K562 (cell line): ENCODE results near the gene C4orf50. TPM values are rescaled to one million over a fixed set of nuclear protein-coding genes. Genes with fewer than 3 reads are reported as not detected.

Source experiments
- ATAC-seq: fragments of 200-7000 bp; cut with Tn5 transposase; 3 replicates; pipeline ENCODE4 v1.9.1; 2020; ENCODE audit warnings: moderate library complexity
- BruUV-seq: library from RNA; stranded (reverse); fragments of 400-500 nt; replicated peaks from 2 replicates; lab custom pipeline; 2021; lab: Mats Ljungman, UMichigan
- CTCF ChIA-PET: fragments of 300-600 bp; formaldehyde crosslinking; extraction: SDS; loops from one replicate; lab custom pipeline; 2021; ENCODE audit warnings: low intra/inter-chr PET ratio; lab: Yijun Ruan, JAX
- POLR2A ChIA-PET: fragments of 300-600, 350-650 bp; sonication (Branson Sonifier 250); formaldehyde crosslinking; extraction: SDS; loops from one replicate; lab custom pipeline; 2021; ENCODE audit warnings: antibody characterized with exemption, inconsistent platforms; lab: Yijun Ruan, JAX
- DNase-seq, 4 experiments: peaks; one replicate each; pipeline versions ENCODE4 v3.0.0 to v3.0.0-alpha.2; 2011 to 2018; ENCODE audit warnings: low spot score in 3 of 4, mixed read lengths in 3 of 4; ENCODE audit errors: extremely low read depth in 1 of 4
- FAIRE-seq: peaks from 2 replicates; lab custom pipeline; 2011; peaks lifted over from hg19 to GRCh38; lab: Jason Lieb, UNC
- H2AFZ ChIP-seq: 2 replicates; pipeline ENCODE4 v1.6.0; 2011; ENCODE audit warnings: low read depth, low read length, control low read depth, inconsistent platforms
- H3K27ac ChIP-seq: fragments of 200-600 bp; 3 replicates; pipeline ENCODE4 v1.8.0; 2011; ENCODE audit warnings: low read depth, mild to moderate bottlenecking, control low read depth, inconsistent platforms, low read length, moderate library complexity, mixed read lengths; ENCODE audit errors: extremely low read depth
- H3K27me3 ChIP-seq, 2 experiments: fragments of 300-600 bp in 1 of 2; 2 replicates in 1 of 2; 3 replicates in 1 of 2; pipeline versions ENCODE4 v1.6.0 to v1.8.0; 2011; ENCODE audit warnings: inconsistent platforms in 2 of 2, low read length in 2 of 2, mild to moderate bottlenecking in 1 of 2, mixed read lengths in 1 of 2, moderate library complexity in 1 of 2; ENCODE audit not compliant: control insufficient read depth in 2 of 2, insufficient read depth in 2 of 2
- H3K36me3 ChIP-seq: fragments of 300-600 bp; 3 replicates; pipeline ENCODE4 v1.8.0; 2011; ENCODE audit warnings: mild to moderate bottlenecking, low read length, inconsistent platforms; ENCODE audit not compliant: control insufficient read depth, insufficient read depth
- H3K4me1 ChIP-seq, 2 experiments: fragments of 200-600 bp in 1 of 2; replicated peaks in 1 of 2; 2 replicates in 1 of 2; 3 replicates in 1 of 2; pipeline versions ENCODE4 v1.5.1 to v1.8.0; 2011; ENCODE audit warnings: inconsistent platforms in 2 of 2, low read length in 2 of 2, mild to moderate bottlenecking in 1 of 2, mixed read lengths in 1 of 2, moderate library complexity in 1 of 2; ENCODE audit not compliant: control insufficient read depth in 2 of 2, insufficient read depth in 2 of 2
- H3K4me2 ChIP-seq: 2 replicates; pipeline ENCODE4 v1.6.1; 2011; ENCODE audit warnings: low read length, control low read depth, inconsistent platforms, mixed read lengths; ENCODE audit not compliant: insufficient read depth
- H3K4me3 ChIP-seq: fragments of 200-600 bp; sonication (generic), shearing (Covaris generic); 2 replicates; pipeline ENCODE4 v1.5.1; 2016; ENCODE audit warnings: control low read depth, inconsistent platforms
- H3K79me2 ChIP-seq: fragments of 200-600 bp; 3 replicates; pipeline ENCODE4 v1.8.0; 2011; ENCODE audit warnings: low read length, inconsistent platforms; ENCODE audit not compliant: control insufficient read depth, insufficient read depth
- H3K9ac ChIP-seq, 2 experiments: 2 replicates each; pipeline versions ENCODE4 v1.6.0 to v1.6.1; 2011; ENCODE audit warnings: low read depth in 2 of 2, low read length in 2 of 2, control low read depth in 1 of 2, inconsistent platforms in 1 of 2, mild to moderate bottlenecking in 1 of 2, mixed read lengths in 1 of 2; ENCODE audit not compliant: insufficient read depth in 1 of 2
- H3K9me1 ChIP-seq: one replicate; pipeline ENCODE4 v1.6.0; 2011; ENCODE audit warnings: inconsistent platforms, mild to moderate bottlenecking, low read length, moderate library complexity; ENCODE audit not compliant: control insufficient read depth, insufficient read depth
- H3K9me3 ChIP-seq: replicated peaks from 2 replicates; pipeline ENCODE4 v1.5.1; 2011; ENCODE audit warnings: low read depth, low read length, inconsistent platforms; ENCODE audit not compliant: control insufficient read depth, insufficient read depth
- H4K20me1 ChIP-seq: replicated peaks from 2 replicates; pipeline ENCODE4 v1.6.1; 2011; ENCODE audit warnings: low read length, inconsistent platforms, mixed read lengths; ENCODE audit not compliant: control insufficient read depth, insufficient read depth
- CTCF ChIP-seq, 3 experiments: IDR thresholded peaks in 2 of 3; conservative IDR thresholded peaks in 1 of 3; 2 replicates each; pipeline ENCODE4 v1.5.1; 2011 to 2012; ENCODE audit warnings: low read length in 3 of 3, mild to moderate bottlenecking in 3 of 3, control low read depth in 2 of 3, improper control_type of control experiment in 1 of 3, inconsistent platforms in 1 of 3, low read depth in 1 of 3, mixed read lengths in 1 of 3, moderate library complexity in 1 of 3; ENCODE audit not compliant: insufficient read depth in 2 of 3
- GTF2F1 ChIP-seq: IDR thresholded peaks from 2 replicates; pipeline ENCODE4 v1.6.1; 2011; ENCODE audit warnings: low read depth, low read length, improper control_type of control experiment
- JUND ChIP-seq, 2 experiments: IDR thresholded peaks; 2 replicates in 1 of 2; 3 replicates in 1 of 2; pipeline ENCODE4 v1.6.1; 2011; ENCODE audit warnings: borderline replicate concordance in 2 of 2, low read depth in 2 of 2, low read length in 2 of 2, improper control_type of control experiment in 1 of 2, missing biosample characterization in 1 of 2, missing genetic modification characterization in 1 of 2, missing genetic modification reagents in 1 of 2
- MAZ ChIP-seq, 2 experiments: fragments of 450-650 bp in 1 of 2; sonication (generic) in 1 of 2; formaldehyde crosslinking; IDR thresholded peaks in 1 of 2; conservative IDR thresholded peaks in 1 of 2; 2 replicates each; pipeline versions ENCODE4 v1.4.0 to v1.5.0; 2020; ENCODE audit warnings: mild to moderate bottlenecking in 1 of 2, missing genetic modification reagents in 1 of 2
- RAD21 ChIP-seq, 2 experiments: fragments of 250-450 bp in 1 of 2; fragments of 450-650 bp in 1 of 2; sonication (Bioruptor Pico) in 1 of 2; formaldehyde crosslinking in 1 of 2; IDR thresholded peaks in 1 of 2; conservative IDR thresholded peaks in 1 of 2; 2 replicates each; pipeline versions ENCODE4 v1.4.0 to v1.8.0; 2020 to 2022; ENCODE audit warnings: mild to moderate bottlenecking in 2 of 2, moderate library complexity in 1 of 2
- YBX1 ChIP-seq: fragments of 450-650 bp; IDR thresholded peaks from 2 replicates; pipeline ENCODE4 v1.7.1; 2016; ENCODE audit warnings: mild to moderate bottlenecking
- WGBS: fragments of 100-300 bp; shearing (Covaris generic); methylation state at CpG from one replicate; pipeline ENCODE4 v1.1.6; 2016; ENCODE audit warnings: low coverage, mixed read lengths; ENCODE audit not compliant: insufficient coverage; ENCODE audit errors: missing lambda C conversion rate; 5-methylcytosine and 5-hydroxymethylcytosine counted together
- in situ Hi-C: fragments of 300-500 bp; cut with MboI; formaldehyde crosslinking; loops from 4 replicates; pipeline ENCODE4 v1.15.0; 2018; ENCODE audit warnings: inconsistent platforms, mixed read lengths
- intact Hi-C: fragments of 100-400 bp; cut with micrococcal nuclease; formaldehyde crosslinking; loops from 2 replicates; pipeline ENCODE4 v1.14.2; 2022
- polyA plus RNA-seq, 8 experiments: library from polyadenylated mRNA; depleted of rRNA in 4 of 8; stranded (reverse) in 5 of 8; unstranded in 3 of 8; fragments of >200 nt; fragmentation: Nextera tagmentation in 2 of 8; fragmentation: Illumina TruSeq in 1 of 8; extraction: Ambion mirVana in 2 of 8; extraction: Trizol in 1 of 8; gene quantifications; 2 replicates each; pipeline versions ENCODE4 v1.2.1 to v1.2.3, GENCODE V29; 2011 to 2014; ENCODE audit warnings: inconsistent platforms in 1 of 8, missing spikeins in 1 of 8
- total RNA-seq, 7 experiments: library from RNA; depleted of rRNA in 6 of 7; stranded (reverse); fragments of >200 nt in 6 of 7; fragmentation: Illumina TruSeq in 2 of 7; extraction: Trizol in 2 of 7; gene quantifications; 2 replicates each; pipeline versions ENCODE4 v1.2.1 to v1.2.3, GENCODE V29; 2011 to 2021; ENCODE audit warnings: low replicate concordance in 1 of 7

The C4orf50 gene
- total and polyA plus RNA-seq, 9 of the 15 experiments (the other 6 are each of a cell fraction or from before 2014, with no cell fraction given), result not detected

GRCh38 chr4:6046526-6047129 is 28.4 kb upstream of the C4orf50 start (continued):
- TF ChIP-seq JUND (IDR thresholded peaks at IDR 0.05; ENCODE audit: borderline replicate concordance, low read depth, low read length) (no peak), JUND (tag; IDR thresholded peaks at IDR 0.05; ENCODE audit: borderline replicate concordance, low read depth, low read length) (no peak), YBX1 (no peak)

DNA sequence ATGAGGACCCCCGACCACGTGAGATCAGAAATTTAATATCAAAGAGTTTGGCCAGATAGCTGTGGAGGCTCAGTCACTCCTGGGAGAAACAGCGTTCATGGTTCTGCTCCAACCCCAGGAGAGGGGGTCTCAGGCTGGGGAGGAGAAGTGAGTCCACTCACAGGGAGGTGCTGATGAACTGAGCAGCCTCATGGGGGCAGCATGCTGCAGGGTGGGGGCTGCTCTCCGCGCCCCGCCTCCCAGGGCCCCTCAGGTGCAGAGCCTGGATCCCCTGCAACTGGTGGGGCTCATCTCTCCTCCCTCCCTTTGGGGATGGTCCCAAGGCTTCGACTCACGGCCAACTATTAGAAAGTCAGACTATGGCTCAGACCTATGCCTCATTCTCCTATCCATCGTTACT is 26.6 kb upstream of the C4orf50 start:
- H3K4me2 ChIP-seq, result no peak overlapping the region
- under 1% methylated on average over 9 of the region's 9 CpGs for WGBS
- H3K27ac ChIP-seq, result no peak overlapping the region
- peaks cover 7 to 46% of the 10 kb centered on the region in 2 experiments for H3K27me3 ChIP-seq
- ATAC-seq (peak; percentile 77), FAIRE-seq (no peak), DNase-seq (peak in 3 of 4 experiments; percentile 42 to 50 (median 50))
- no peaks in the 10 kb centered on the region for H3K9me1 ChIP-seq
- H3K4me3 ChIP-seq, result no peak overlapping the region
- H4K20me1 ChIP-seq, result 0 out of 2 replicates have a peak, but pooled peaks cover 4% of the 10 kb centered on the region
- in situ Hi-C loops, result no loop called here
- POLR2A ChIA-PET, result no interaction called here
- CTCF ChIA-PET, result interaction anchor here (0.5 kb wide), 1 partner anchor 1708 kb away, joined by 4 read pairs; no protein-coding TSS in a partner anchor
- no peaks in the 10 kb centered on the region for H3K4me1 ChIP-seq
- no peaks in the 10 kb centered on the region for H3K36me3 ChIP-seq
- TF ChIP-seq RAD21 (CRISPR knock-in tag; conservative IDR thresholded peaks at IDR 0.05 in 1 of 2, IDR thresholded peaks at IDR 0.05 in 1 of 2), result 0 out of 4 replicates have a peak, but pooled peaks of 1 of the 2 experiments have one; percentile 27
- peak; percentile 29 to 44 (median 40); a peak in 4 of 6 replicates for TF ChIP-seq CTCF (IDR thresholded peaks at IDR 0.05 in 2 of 3, conservative IDR thresholded peaks at IDR 0.05 in 1 of 3; ENCODE audit: insufficient read depth in 2 of 3, low read depth in 1 of 3, low read length in 3 of 3)
- TF ChIP-seq MAZ (CRISPR knock-in tag; conservative IDR thresholded peaks at IDR 0.05 in 1 of 2, IDR thresholded peaks at IDR 0.05 in 1 of 2), result 0 out of 4 replicates have a peak, but pooled peaks of 1 of the 2 experiments have one; percentile 19
- TF ChIP-seq GTF2F1, result no peak
- TF ChIP-seq, all 486 proteins: peak for 3
- intact Hi-C loops, result no loop called here
- BruUV-seq, result no TSS peak
- no peaks in the 10 kb centered on the region for H3K79me2 ChIP-seq
- H3K9ac ChIP-seq, result no peak overlapping the region
- no peak overlapping the region for H2AFZ ChIP-seq
- no peaks in the 10 kb centered on the region for H3K9me3 ChIP-seq
